PFSK-1 (cell line): Measurements from ENCODE around the gene ATF7.

Experiments used
- POLR2AphosphoS5 ChIP-seq: IDR thresholded peaks from 2 replicates; pipeline ENCODE4 v1.6.1; 2012; ENCODE audit warnings: low read depth, mild to moderate bottlenecking, control low read depth, low read length, moderate library complexity
- SIN3A ChIP-seq: IDR thresholded peaks from 2 replicates; pipeline ENCODE4 v1.6.1; 2012; ENCODE audit warnings: mild to moderate bottlenecking, low read length, moderate library complexity, borderline replicate concordance; ENCODE audit not compliant: insufficient read depth
- TAF1 ChIP-seq: IDR thresholded peaks from 2 replicates; pipeline ENCODE4 v1.6.1; 2012; ENCODE audit warnings: low read length, control low read depth, borderline replicate concordance; ENCODE audit not compliant: insufficient read depth
- TF ChIP-seq, protein P1 (sequence below), 2 experiments: IDR thresholded peaks; 2 replicates each; pipeline versions ENCODE4 v1.6.1 to v1.8.0; 2011 to 2012; ENCODE audit warnings: low read depth in 2 of 2, low read length in 2 of 2, control low read depth in 1 of 2, inconsistent platforms in 1 of 2, mild to moderate bottlenecking in 1 of 2, moderate library complexity in 1 of 2; ENCODE audit not compliant: insufficient read depth in 1 of 2

DNA sequence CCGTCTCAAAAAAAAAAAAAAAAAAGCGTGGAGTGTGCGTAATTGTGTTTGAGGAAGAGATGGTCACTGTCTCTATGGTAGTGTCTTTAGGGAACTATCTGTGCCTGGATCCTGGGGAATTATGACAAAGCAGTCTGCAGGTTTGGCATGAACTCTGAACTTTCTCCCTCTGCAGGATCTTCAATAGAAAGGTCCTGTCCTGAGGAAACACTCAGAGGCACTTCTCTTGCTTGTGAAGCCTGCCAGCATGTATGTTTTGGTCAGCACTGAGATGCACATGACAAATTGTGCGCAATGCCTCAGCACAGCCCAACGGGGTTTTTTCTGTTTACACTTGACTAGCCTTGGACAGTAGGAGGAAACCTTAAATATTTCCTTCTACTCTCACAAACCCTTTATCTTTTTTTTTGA lies 46.6 kb downstream of the ATF7 start:
- TF ChIP-seq POLR2AphosphoS5 (no peak), SIN3A (no peak), TAF1 (no peak)
- TF ChIP-seq, protein P1, sequence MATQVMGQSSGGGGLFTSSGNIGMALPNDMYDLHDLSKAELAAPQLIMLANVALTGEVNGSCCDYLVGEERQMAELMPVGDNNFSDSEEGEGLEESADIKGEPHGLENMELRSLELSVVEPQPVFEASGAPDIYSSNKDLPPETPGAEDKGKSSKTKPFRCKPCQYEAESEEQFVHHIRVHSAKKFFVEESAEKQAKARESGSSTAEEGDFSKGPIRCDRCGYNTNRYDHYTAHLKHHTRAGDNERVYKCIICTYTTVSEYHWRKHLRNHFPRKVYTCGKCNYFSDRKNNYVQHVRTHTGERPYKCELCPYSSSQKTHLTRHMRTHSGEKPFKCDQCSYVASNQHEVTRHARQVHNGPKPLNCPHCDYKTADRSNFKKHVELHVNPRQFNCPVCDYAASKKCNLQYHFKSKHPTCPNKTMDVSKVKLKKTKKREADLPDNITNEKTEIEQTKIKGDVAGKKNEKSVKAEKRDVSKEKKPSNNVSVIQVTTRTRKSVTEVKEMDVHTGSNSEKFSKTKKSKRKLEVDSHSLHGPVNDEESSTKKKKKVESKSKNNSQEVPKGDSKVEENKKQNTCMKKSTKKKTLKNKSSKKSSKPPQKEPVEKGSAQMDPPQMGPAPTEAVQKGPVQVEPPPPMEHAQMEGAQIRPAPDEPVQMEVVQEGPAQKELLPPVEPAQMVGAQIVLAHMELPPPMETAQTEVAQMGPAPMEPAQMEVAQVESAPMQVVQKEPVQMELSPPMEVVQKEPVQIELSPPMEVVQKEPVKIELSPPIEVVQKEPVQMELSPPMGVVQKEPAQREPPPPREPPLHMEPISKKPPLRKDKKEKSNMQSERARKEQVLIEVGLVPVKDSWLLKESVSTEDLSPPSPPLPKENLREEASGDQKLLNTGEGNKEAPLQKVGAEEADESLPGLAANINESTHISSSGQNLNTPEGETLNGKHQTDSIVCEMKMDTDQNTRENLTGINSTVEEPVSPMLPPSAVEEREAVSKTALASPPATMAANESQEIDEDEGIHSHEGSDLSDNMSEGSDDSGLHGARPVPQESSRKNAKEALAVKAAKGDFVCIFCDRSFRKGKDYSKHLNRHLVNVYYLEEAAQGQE (IDR thresholded peaks at IDR 0.05; ENCODE audit: insufficient read depth in 1 of 2, low read depth in 2 of 2, low read length in 2 of 2), result no peak
